HEK293T (cell line): Measurements from ENCODE around the gene EIF2D.

Experiments used
- ARNT ChIP-seq: fragments of 450-650 bp; IDR thresholded peaks from 2 replicates; pipeline ENCODE4 v1.6.1; 2017; ENCODE audit warnings: mild to moderate bottlenecking
- BHLHE40 ChIP-seq: fragments of 450-650 bp; IDR thresholded peaks from 2 replicates; pipeline ENCODE4 v1.6.1; 2016; ENCODE audit warnings: mild to moderate bottlenecking, moderate library complexity, borderline replicate concordance
- CTBP1 ChIP-seq: fragments of 450-650 bp; IDR thresholded peaks from 2 replicates; pipeline ENCODE4 v1.6.1; 2016; ENCODE audit warnings: borderline replicate concordance
- FOXM1 ChIP-seq: fragments of 450-650 bp; IDR thresholded peaks from 2 replicates; pipeline ENCODE4 v1.6.1; 2017; ENCODE audit warnings: mild to moderate bottlenecking, borderline replicate concordance
- NFRKB ChIP-seq: fragments of 450-650 bp; IDR thresholded peaks from 2 replicates; pipeline ENCODE4 v1.6.1; 2016; ENCODE audit warnings: mild to moderate bottlenecking, moderate library complexity
- SP1 ChIP-seq: fragments of 450-650 bp; IDR thresholded peaks from 2 replicates; pipeline ENCODE4 v1.6.1; 2017
- TARDBP ChIP-seq: fragments of 450-650 bp; IDR thresholded peaks from 2 replicates; pipeline ENCODE4 v1.6.1; 2016
- ZNF384 ChIP-seq: fragments of 450-650 bp; IDR thresholded peaks from 2 replicates; pipeline ENCODE4 v1.6.1; 2016

DNA sequence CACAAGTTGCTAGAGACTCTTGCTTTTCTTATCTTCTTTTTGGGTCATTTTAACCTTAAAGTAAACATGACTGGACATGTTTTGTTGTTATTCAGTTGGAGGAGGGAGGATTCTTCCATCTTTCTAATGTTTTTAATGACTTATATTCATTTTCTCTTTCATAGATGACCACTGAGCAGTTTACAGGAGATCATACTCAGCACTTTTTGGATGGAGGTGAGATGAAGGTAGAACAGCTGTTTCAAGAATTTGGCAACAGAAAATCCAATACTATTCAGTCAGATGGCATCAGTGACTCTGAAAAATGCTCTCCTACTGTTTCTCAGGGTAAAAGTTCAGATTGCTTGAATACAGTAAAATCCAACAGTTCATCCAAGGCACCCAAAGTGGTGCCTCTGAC is 35.0 kb upstream of the EIF2D start:
- TF ChIP-seq CTBP1: no peak
- TF ChIP-seq FOXM1: no peak
- TF ChIP-seq BHLHE40: no peak
- no peak for TF ChIP-seq TARDBP
- TF ChIP-seq ZNF384: no peak
- no peak for TF ChIP-seq SP1
- TF ChIP-seq ARNT: no peak
- no peak for TF ChIP-seq NFRKB
